Aorta (tissue), 5 donors: Measurements from ENCODE around the gene INTS1. TPM values are rescaled to one million over a fixed set of nuclear protein-coding genes. Genes with fewer than 3 reads are reported as not detected.

Experiments used
- ATAC-seq: fragments of 200-7000 bp; cut with Tn5 transposase; one replicate; pipeline ENCODE4 v1.9.1; 2022; ENCODE audit warnings: moderate library complexity; ENCODE audit not compliant: low FRiP score
- DNase-seq, 2 donors: peaks; one replicate each; pipeline ENCODE4 v3.0.0-alpha.2; 2020
- H3K27ac ChIP-seq, 2 donors: one replicate each; pipeline ENCODE4 v1.5.1; 2013; ENCODE audit warnings: low read length in 2 of 2, mild to moderate bottlenecking in 2 of 2, moderate library complexity in 2 of 2, control low read depth in 1 of 2, inconsistent platforms in 1 of 2, low read depth in 1 of 2
- H3K27me3 ChIP-seq, 2 donors: one replicate each; pipeline ENCODE4 v1.6.1; 2013; ENCODE audit warnings: control low read depth in 1 of 2, low read length in 1 of 2, mild to moderate bottlenecking in 1 of 2, moderate library complexity in 1 of 2; ENCODE audit not compliant: insufficient read depth in 2 of 2, control insufficient read depth in 1 of 2
- H3K36me3 ChIP-seq, 2 donors: one replicate each; pipeline ENCODE4 v1.6.1; 2013; ENCODE audit warnings: control low read depth in 1 of 2, low read length in 1 of 2, mild to moderate bottlenecking in 1 of 2; ENCODE audit not compliant: insufficient read depth in 2 of 2, control insufficient read depth in 1 of 2
- H3K4me1 ChIP-seq, 2 donors: one replicate each; pipeline ENCODE4 v1.6.1; 2013; ENCODE audit warnings: low read length in 2 of 2, control low read depth in 1 of 2, mild to moderate bottlenecking in 1 of 2, moderate library complexity in 1 of 2; ENCODE audit not compliant: insufficient read depth in 2 of 2, control insufficient read depth in 1 of 2
- H3K4me3 ChIP-seq, 2 donors: one replicate each; pipeline ENCODE4 v1.5.1; 2013; ENCODE audit warnings: low read length in 2 of 2, control low read depth in 1 of 2, mild to moderate bottlenecking in 1 of 2
- H3K9me3 ChIP-seq: one replicate; pipeline ENCODE4 v1.6.1; 2013; ENCODE audit warnings: mild to moderate bottlenecking, low read length; ENCODE audit not compliant: control insufficient read depth
- WGBS, 2 donors: extraction: QIAGEN DNeasy Blood & Tissue Kit; methylation state at CpG; one replicate each; pipeline ENCODE4 v1.1.7; 2013; 5-methylcytosine and 5-hydroxymethylcytosine counted together
- intact Hi-C, 2 donors: fragments of 100-400 bp; cut with DNase I; formaldehyde crosslinking; loops; one replicate each; pipeline versions ENCODE4 v1.14.2 to v1.15.0; 2022
- polyA plus RNA-seq, 2 donors: library from polyadenylated mRNA; stranded (reverse); fragments of 200-250 nt; gene quantifications; one replicate each; pipeline ENCODE4 v1.2.3, GENCODE V29; 2013
- total RNA-seq, 2 donors: library from RNA; stranded (reverse); fragmentation: NEBNext Ultra II Directional; extraction: Animal tissue kit (Norgen Biotek cat#: 25700); gene quantifications; one replicate each; pipeline ENCODE4 v1.2.1, GENCODE V29; 2021
- donor health status: healthy with polysubstance abuse.
- donor health status: Bipolar disorder and iron deficiency.
- donor health status: DM: no; HTN: no; CAD: no.
- donor health status: DM: no; HTN: no; CAD: no.
- donor health status: DM: yes; HTN: yes; CAD: no.

Gene INTS1
- total and polyA plus RNA-seq, 4 donors: 17.2 to 109 (median 67.2) TPM

GRCh38 chr7:1492221-1492620 lies 12.0 kb downstream of the INTS1 start:
- 92 to 95% methylated on average over 10 of the region's 10 CpGs for WGBS, 2 donors
- intact Hi-C loops: no loop called here
- DNase-seq (no peak), ATAC-seq (no peak)
- Histone ChIP-seq H3K27me3 (no peaks in the 10 kb centered on the region), H3K4me3 (no peak overlapping the region), H3K36me3 (peaks cover 0 to 18% of the 10 kb centered on the region in 2 donors), H3K9me3 (no peaks in the 10 kb centered on the region), H3K4me1 (no peaks in the 10 kb centered on the region), H3K27ac (no peak overlapping the region)

GRCh38 chr7:1490837-1491236 lies 13.4 kb downstream of the INTS1 start:
- Histone ChIP-seq H3K4me3 (no peak overlapping the region), H3K27me3 (no peaks in the 10 kb centered on the region), H3K27ac (no peak overlapping the region), H3K4me1 (no peaks in the 10 kb centered on the region), H3K9me3 (no peaks in the 10 kb centered on the region), H3K36me3 (peaks cover 0 to 19% of the 10 kb centered on the region in 2 donors)
- intact Hi-C loops: no loop called here
- no peak for DNase-seq
- WGBS, 2 donors: 92 to 93% methylated on average over 19 of the region's 19 CpGs
- no peak for ATAC-seq

GRCh38 chr7:1489336-1489735 lies 14.9 kb downstream of the INTS1 start:
- Histone ChIP-seq H3K4me1 (no peaks in the 10 kb centered on the region), H3K36me3 (peaks cover 0 to 15% of the 10 kb centered on the region in 2 donors), H3K4me3 (no peak overlapping the region), H3K27ac (no peak overlapping the region), H3K27me3 (no peaks in the 10 kb centered on the region), H3K9me3 (no peaks in the 10 kb centered on the region)
- intact Hi-C loops: no loop called here
- ATAC-seq (no peak), DNase-seq (no peak)
- 93 to 95% methylated on average over 18 of the region's 18 CpGs for WGBS, 2 donors

GRCh38 chr7:1488016-1488415 lies 16.2 kb downstream of the INTS1 start:
- H3K4me3 ChIP-seq: no peak overlapping the region
- DNase-seq (no peak), ATAC-seq (no peak)
- WGBS, 2 donors: 87 to 93% methylated on average over 20 of the region's 20 CpGs
- H3K27me3 ChIP-seq: no peaks in the 10 kb centered on the region
- no peaks in the 10 kb centered on the region for H3K9me3 ChIP-seq
- H3K27ac ChIP-seq: no peak overlapping the region
- H3K4me1 ChIP-seq: no peaks in the 10 kb centered on the region
- intact Hi-C loops: no loop called here
- H3K36me3 ChIP-seq: peaks cover 0 to 14% of the 10 kb centered on the region in 2 donors

- ATAC-seq: no peak
- Histone ChIP-seq H3K36me3 (peaks cover 0 to 14% of the 10 kb centered on the region in 2 donors), H3K27ac (no peak overlapping the region), H3K9me3 (no peaks in the 10 kb centered on the region), H3K4me3 (no peak overlapping the region), H3K27me3 (no peaks in the 10 kb centered on the region), H3K4me1 (no peaks in the 10 kb centered on the region)
- intact Hi-C loops: no loop called here
- DNase-seq: no peak
- WGBS, 2 donors: 92 to 93% methylated on average over 25 of the region's 25 CpGs
Observed at GRCh38 chr7:1487466-1487865, 16.7 kb downstream of the INTS1 start.

GRCh38 chr7:1486571-1486970 lies 17.6 kb downstream of the INTS1 start:
- ATAC-seq: no peak
- peaks cover 0 to 14% of the 10 kb centered on the region in 2 donors for H3K36me3 ChIP-seq
- 87 to 94% methylated on average over 22 to 23 of the region's 23 CpGs for WGBS, 2 donors

GRCh38 chr7:1485156-1485555 lies 19.0 kb downstream of the INTS1 start:
- Histone ChIP-seq H3K4me3 (no peak overlapping the region), H3K27ac (no peak overlapping the region), H3K9me3 (no peaks in the 10 kb centered on the region), H3K27me3 (no peaks in the 10 kb centered on the region), H3K36me3 (peaks cover 0 to 13% of the 10 kb centered on the region in 2 donors), H3K4me1 (no peaks in the 10 kb centered on the region)
- no peak for DNase-seq
- ATAC-seq: no peak
- intact Hi-C loops: no loop called here
- WGBS, 2 donors: 94 to 95% methylated on average over 19 of the region's 19 CpGs

More at GRCh38 chr7:1486571-1486970, 17.6 kb downstream of the INTS1 start:
- H3K9me3 ChIP-seq: no peaks in the 10 kb centered on the region
- no peaks in the 10 kb centered on the region for H3K4me1 ChIP-seq
- H3K27ac ChIP-seq: no peak overlapping the region
- no peak for DNase-seq
- H3K4me3 ChIP-seq: no peak overlapping the region
- intact Hi-C loops: no loop called here
- H3K27me3 ChIP-seq: no peaks in the 10 kb centered on the region

- Histone ChIP-seq H3K9me3 (no peaks in the 10 kb centered on the region), H3K4me1 (no peaks in the 10 kb centered on the region), H3K4me3 (no peak overlapping the region), H3K27ac (no peak overlapping the region), H3K36me3 (peaks cover 0 to 14% of the 10 kb centered on the region in 2 donors), H3K27me3 (no peaks in the 10 kb centered on the region)
- intact Hi-C loops: no loop called here
- WGBS, 2 donors: 91 to 93% methylated on average over 9 to 12 of the region's 12 CpGs
- ATAC-seq (no peak), DNase-seq (no peak)
Observed at GRCh38 chr7:1484569-1484968, 19.6 kb downstream of the INTS1 start.

GRCh38 chr7:1483536-1484505 lies 20.4 kb downstream of the INTS1 start:
- no peaks in the 10 kb centered on the region for H3K4me1 ChIP-seq
- H3K36me3 ChIP-seq: peaks cover 0 to 14% of the 10 kb centered on the region in 2 donors
- no peak overlapping the region for H3K4me3 ChIP-seq
- no peaks in the 10 kb centered on the region for H3K27me3 ChIP-seq
- intact Hi-C loops: no loop called here
- no peak for ATAC-seq
- 93 to 94% methylated on average over 65 of the region's 65 CpGs for WGBS, 2 donors
- H3K27ac ChIP-seq: no peak overlapping the region
- no peak for DNase-seq
- H3K9me3 ChIP-seq: no peaks in the 10 kb centered on the region
